Nucleus accumbens (tissue), 56 donors: ENCODE measurements around the gene MICAL2.

Source experiments
- DNase-seq, 56 donors: peaks; one replicate each; lab custom pipeline; 2025; lab: John Stamatoyannopoulos, UW

Gene MICAL2

DNA sequence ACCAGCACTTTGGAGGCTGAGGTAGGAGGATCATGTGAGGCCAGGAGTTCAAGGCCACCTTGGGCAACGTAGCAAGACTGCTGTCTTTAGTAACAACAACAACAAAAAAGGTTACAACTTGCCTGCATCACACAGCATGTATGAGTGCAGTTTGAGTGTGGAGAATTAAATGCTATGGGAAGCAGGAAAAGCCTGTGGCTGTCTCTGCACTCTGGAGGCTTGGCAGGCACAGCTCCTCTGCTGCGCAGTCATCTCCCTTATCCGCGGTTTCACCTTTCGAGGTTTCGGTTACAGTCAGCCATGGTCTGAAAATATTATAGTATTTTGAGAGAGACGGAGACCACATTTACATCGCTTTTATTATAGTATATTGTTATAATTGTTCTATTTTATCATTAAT is 2.9 kb downstream of the MICAL2 start:
- DNase-seq, result no peak

DNA sequence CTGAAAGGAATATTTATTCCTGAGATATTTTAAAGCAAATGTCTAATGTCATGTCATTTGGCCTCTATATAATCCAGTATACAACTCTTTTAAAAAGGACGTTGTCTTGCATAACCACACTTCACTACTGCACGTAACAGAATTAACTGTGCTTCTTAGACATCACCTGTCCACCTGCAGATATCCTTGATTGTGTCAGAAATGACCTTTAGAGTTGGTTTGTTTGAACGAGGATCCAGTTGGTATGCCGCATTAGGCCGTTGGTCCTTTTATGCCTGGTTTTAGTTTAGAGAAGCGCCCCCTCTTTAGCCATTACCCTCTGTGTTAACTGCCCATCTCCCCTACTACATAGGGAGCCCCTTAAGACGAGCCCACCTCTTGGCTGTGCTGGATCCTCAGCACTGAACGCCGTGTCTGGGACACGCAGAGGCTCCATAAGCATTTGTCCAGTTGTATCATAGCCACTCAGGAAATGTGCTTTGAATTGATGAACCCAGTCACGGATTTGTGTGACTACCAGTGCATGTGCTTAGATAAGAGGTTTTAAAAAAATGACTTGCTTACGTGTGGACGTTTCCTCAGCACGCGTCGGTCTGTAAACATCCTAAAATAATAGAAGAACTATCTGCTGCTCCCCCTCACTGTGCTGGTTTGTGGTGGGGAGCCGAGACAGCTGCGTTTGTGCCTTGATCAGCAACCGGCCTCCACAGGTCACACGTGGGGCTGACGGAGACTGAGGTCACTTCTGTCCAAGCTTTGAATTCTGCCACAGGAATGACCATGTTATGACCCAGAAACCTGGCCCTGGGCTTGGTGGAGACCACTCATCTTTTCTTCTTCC is 4.0 kb downstream of the MICAL2 start:
- DNase-seq, result no peak

DNA sequence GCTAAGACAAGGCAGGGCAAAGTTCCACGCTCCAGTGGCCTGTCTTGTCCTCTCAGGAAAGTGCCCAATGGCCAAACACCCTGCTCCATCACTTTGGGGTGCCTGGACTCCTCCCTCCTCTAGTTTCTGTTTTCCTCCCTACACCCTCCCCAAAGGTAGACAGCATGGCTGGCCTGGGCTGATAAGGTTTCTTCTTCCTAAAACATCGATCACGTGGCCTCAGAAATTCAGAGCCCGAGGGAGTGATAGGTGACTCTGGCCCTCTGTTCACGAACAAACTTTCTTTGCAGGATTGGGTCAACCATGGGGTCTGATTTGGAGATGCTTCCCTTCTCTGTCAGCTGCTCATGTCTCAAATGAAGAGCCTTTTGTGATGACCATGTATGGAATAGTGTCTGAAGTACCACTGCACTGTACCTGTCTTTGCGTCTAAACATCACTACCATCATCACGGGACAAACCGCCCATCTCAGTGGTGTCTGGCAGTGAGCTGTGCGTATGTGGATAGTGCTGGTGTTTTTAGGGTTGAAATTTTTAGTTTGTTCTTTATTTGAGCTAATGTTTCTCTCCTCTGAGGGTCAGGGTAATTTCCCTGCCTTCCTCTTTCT is 6.1 kb downstream of the MICAL2 start:
- DNase-seq, result no peak

DNA sequence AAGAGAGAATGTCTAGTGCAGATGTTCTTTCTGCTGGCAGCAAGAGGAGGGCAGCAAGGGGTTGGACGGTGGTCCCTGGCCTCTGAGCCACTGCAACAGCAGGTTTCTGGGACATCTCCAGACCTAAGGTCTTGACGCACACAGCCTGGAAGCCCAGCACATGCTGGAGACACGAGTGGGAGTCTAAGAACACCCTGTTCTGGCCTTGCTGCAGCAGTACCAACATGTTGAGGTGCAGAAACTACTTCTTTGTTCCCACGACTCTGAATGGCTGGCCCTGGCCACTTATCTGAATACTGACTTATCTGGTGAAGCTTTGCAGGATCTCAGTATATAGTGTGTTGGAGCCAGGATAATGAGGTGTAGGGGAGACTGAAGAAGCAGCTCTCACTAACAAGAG is 6.8 kb downstream of the MICAL2 start:
- DNase-seq, result no peak

DNA sequence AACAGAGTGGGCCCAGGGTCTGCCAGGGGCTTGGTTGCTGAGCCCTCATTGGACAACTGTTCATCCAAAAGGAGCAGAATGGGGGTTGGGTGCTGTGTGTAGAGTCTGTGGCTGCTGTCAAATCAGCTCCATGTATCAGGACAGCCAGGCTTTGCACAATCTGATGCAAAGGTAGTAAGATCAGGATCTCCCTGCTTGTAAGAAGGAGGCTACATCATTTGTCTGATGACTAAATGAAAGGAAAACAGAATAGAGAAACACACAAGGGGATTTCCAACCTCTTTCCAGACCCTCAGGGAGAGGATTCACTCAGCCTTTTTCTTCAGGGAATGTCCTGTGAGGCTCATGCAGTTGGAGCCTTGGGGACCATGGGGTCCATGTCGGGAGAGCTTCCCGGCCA is 7.2 kb downstream of the MICAL2 start:
- DNase-seq, result no peak

DNA sequence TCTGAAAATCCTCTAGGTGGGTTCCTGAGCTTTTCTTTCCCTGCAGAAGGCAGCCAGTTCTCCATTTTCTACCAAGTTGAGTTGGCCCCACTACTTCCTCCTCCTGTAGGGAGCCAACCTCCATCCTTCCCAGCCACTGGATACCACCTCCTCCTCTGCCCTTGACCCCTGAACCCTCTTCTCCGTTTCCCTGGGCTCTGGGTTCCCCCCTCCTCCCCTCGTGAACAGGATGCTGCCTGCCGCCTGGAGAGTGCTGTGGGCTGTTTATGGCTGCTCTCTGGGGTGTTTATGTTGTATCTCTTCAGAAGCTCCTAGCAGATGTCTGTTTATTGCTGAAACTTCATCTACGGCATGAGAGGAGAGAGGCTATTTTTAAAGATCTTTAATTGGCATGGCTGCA is 8.6 kb downstream of the MICAL2 start:
- no peak for DNase-seq

DNA sequence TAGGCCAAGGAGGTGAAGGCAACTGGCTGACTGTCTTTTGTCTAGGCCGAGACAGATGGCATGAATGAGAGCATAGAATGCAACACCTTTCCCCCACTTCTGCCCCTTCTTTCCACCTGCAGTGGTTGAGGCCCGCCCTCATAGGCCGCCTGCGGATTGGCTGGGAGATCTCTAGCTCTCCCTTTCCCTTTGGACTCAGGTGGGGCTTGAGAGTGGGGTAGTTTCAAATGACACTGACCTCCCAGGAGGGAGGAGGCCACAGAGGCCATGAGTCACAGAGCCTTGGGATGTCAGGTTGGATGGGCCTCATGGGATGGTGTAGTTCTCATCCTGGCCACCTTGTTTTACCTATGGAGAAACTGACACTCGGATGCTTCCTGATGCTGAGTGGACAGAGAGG is 9.1 kb downstream of the MICAL2 start:
- DNase-seq, result no peak

DNA sequence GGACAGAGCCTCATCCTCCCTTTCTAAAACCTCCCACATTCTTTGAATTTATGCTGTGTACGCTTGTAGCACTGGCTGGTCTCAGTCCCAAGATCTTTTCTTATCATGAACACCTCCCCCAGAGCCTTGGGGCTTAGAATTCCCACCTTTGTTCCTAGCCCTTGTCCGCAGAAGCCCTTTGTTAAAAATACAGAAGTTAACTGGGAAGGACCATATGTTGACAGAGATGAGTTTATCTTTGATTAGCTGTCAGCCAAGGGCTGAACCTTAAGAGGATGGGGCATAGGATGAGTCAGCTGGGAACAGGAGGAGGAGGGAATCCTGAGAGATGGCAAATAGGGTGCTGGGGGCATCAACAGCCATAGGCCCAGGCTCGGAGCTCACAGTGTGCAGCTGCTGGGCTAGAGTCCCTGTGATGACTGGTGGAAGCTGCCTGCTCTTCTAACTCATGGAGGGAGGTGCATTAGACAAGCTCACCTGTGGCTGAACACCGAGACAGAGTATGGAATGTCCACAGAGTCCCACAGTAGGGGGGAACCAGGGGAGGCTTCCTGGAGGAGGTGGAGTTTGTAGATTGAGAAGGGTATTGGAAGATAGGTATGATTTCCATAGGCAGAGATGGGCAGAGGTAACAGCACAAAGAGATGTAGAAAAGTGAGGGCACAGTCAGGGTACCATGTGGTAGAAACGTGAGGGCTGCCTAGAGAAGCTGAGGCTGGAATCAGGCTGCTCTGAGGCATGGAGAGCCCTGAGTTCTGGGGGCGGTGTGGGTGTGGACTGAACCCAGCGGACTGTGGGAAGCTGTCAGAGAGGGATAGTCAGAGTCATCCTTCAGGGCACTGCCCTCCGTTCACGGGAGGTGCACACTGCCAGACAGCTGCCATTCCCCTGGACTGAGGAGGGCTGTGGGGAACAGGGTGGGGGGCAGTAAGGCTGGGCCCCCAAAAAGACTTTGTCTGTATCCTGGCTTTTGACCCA is 9.9 kb downstream of the MICAL2 start:
- DNase-seq, result no peak

DNA sequence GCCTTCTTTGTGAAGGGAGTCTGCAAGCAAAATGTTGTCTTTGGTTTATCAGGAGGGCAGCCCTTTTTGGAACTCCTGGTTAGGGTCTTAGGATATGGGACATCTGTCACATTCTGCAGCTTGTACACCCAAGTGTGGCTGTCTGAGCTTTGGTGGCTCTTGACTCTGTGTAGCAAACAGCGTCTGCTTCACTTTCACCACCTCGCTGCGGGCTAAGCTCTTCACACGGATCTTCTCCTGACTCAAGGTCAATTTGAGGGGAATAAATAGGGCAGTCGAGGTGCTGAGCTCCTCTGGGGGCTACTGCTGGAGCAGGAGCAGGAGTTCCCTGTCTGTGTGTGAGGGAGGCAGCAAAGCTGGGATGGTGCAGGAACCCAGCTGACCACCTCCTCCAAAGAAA is 10.6 kb downstream of the MICAL2 start:
- DNase-seq, result no peak

DNA sequence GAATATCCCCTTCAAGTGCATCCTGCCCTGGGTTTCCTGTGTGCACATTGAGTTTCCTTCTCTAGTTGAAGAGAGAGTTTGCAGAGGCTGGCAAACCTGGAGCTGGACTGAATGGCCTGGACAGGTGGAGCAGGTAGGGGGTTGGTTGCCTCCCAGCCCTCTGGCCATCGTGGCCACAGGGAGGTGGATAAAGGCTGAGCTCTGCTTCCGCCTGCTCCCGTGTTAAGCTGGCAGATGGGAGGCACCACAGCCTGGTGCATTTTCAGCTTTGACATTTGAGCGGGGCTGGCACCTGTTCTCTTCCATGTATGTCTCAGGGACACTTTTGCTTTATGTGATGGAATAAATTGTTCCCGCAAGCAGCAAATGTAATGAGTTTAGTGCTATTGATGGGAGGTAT is 11.1 kb downstream of the MICAL2 start:
- DNase-seq, result no peak

DNA sequence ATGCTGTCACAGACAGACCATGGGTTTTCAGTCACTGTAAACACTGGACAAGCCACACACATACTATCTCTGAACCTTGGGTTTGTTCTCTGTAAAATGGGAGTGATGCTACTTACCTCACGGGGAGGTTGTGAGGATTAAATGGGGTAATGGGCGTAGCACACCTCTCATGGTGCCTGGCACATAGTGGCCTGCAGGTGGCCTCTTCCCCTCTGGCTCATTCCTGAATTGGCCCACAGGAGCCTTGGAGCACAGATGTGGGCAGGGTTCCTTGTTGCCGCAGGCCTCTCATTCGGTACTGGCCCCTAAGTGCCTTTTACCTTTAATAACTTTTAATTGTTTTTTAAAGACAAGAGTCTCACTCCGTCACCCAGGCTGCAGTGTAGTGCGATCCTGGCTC is 11.7 kb downstream of the MICAL2 start:
- no peak for DNase-seq

DNA sequence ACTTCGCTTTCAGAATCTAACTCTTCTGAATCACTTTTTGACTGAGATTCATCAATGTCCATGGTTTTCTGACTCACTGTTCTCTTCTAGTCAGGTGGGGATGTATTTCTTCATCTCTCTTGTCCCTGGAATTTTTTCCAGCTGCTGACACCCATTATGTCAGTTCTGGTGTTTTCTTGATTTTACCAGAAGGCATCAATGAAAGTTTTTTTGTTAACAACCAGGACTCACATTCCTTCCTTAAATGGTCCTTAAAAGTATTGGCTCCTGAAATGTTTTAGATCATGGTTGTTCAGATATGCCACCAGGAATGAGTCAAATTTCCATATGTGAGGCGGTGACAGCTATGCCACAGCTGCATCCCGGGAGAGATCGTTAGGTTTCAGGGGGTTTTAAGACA is 12.9 kb downstream of the MICAL2 start:
- DNase-seq, result no peak

DNA sequence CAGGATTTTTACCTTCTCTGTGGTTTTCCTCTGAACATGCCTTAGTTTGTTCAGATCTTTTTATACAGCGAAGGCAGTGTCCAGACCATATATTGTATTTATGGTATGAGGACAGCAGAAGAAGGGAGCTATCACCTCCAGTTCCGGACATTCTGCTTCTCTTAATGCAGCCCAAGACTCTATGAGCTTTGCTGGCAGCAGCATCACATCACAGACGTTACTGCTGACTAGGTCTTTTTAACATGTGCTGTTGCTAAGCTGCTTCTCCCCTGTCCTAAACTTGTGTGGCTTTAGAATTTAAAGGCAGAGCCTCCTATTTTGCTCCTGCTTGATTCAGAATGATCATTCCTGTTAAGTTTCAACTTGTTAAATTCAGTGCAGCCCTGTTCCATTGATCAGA is 13.4 kb downstream of the MICAL2 start:
- no peak for DNase-seq

DNA sequence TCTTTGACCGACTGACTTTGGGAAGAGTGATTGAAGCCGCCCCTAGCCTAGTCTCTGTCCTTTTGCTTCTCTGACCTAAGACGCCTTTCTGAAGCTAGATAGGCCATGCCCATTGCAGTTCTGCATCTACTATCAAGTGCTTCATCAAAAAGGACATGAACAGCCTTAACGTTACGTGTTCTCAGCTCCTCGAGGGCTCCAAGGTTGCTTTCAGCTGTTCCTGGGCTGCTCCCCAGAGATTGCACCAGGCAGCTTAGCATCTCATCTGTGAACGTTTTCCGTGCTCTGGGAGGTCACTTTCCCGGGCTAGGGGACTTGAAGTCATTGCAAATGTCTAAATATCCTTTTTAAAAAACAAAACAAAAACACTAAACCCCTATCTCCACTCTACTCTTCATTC is 13.9 kb downstream of the MICAL2 start:
- DNase-seq, result no peak

DNA sequence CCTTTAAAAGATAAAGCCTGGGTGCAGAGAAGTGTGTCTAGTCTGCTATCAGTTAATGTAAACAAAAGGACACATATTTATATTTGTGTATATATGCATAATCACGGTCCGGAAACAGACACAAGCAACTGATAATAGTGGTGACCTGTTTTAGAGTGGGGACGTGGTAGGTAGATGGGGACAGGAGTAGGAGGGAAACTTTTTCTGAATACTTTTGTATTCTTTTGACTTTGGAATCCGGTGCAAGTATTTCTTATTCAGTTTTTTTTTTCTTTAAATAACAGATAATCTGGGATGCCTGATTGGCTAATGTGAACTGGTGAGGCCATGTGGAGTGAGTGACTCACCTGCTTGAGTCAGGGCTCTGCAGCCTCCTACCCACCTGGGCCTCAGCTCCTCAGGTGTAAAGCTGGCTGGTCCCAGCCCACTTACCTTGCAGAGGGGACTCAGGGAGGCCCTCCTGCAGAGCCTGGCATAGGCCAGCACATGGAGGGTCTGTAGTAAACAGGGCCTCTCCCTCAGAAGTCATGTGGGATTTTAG is 15.3 kb downstream of the MICAL2 start:
- DNase-seq, result peak in 5 of 56 donors; percentile 15 to 33 (median 25)

DNA sequence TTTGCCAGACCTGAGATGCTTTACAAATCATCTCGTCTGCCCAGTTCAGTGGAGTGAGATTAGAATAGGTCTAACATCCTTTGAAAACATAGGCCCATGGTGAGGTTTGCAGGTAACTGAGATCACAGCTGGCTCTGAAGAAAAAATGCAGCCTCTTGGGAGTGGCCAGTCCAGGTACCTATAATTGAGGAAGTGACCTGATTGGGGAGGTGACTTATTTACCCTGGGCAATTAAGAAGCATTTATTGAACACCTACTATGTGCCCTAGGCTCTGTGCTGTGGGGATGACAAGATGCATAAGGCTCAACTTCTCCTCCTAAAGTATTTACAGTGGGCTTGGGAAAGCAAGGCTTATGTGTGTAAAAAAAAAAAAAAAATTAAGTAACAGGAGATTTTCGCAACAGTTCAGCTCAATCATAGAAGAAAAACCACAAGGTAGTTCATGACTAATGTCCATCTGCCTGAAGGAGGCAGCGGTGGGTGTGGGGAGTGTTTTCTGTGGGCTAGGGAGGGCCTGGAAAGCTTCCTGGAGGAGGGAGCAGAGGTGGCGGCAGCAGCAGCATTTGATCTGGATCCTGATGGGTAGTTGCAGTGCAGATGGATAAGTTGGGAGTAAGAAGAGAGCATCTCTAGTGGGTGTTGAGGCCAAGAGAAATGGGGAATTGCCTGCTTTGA is 16.1 kb downstream of the MICAL2 start:
- no peak for DNase-seq

DNA sequence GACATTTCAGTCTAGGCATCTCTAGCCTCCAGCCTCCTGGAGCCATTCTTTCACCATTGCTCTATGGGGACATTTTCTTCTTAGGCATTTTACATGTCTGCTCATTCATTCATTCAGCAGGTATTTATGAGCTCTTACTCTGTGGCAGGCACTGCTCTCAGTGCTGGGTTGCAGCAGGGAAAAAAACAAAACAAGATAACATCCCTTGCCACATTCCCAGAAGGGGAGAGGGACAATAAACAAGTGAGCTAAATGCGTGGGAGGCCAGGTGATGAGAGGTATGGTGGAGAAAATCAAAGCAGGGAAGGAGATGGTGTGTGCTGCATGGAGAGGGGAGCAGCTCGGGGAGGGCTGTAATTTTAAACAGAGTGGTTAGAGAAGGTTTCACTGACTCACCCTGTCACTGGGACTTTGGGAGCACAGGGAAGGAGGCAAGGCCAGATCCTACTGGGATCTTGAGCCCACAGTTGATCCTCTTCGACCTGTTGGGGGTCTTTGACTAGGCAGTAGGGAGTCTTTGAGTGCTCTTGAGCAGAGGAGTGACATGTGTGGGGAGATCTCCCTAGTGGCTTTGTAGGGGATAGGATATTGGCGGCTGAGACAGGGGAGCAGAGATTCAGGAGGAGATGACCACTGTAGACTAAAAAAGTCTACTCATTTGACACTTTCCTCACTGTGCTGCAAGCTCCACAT is 17.0 kb downstream of the MICAL2 start:
- no peak for DNase-seq

DNA sequence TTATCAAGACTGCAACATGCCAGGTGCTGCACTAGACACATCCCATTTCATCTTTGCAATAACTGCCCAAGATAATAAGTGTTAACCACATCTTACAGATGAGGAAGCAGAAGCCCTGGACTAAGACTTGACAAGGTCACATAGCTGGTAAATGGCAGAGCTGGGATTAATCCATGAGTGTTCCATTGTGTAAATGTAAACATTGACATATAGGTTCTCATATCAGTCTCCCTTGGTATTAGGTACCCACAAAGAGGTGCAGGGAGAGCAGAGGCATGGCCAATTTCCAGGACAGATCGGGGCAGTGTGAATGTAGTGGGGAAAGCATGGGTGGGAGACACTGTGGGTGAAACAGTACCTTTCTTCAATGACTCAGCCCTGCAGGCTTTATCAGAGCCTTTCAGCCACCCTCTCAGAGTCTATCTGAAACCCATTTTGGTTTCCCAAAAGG is 17.9 kb downstream of the MICAL2 start:
- DNase-seq, result no peak

DNA sequence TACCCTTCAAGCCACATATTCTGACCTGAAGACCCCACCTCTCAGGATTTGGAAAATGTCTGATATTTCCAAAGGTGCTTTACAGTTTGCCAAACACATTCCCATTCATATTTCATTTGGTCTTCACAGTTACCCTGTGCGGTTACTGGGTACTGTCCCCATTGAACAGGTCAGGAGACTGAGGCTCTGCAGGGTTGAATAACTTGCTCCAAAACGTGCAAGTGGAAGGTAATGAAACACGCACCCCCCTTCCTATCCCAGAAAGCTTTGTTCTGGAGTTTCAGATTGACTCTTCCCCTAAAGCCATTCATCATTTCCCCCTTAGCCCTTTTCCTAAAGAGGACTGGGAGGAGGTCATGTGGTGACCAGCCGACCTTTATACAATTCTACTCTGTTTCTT is 18.8 kb downstream of the MICAL2 start:
- no peak for DNase-seq
